PC-3 (cell line): ENCODE data around the gene NLRP6. TPM values are rescaled to one million over a fixed set of nuclear protein-coding genes. Genes with fewer than 3 reads are reported as not detected.

Source experiments
- ATAC-seq: fragments of 200-7000 bp; cut with Tn5 transposase; 2 replicates; pipeline ENCODE4 v1.9.1; 2020; ENCODE audit warnings: mild to moderate bottlenecking, moderate library complexity
- BruUV-seq: library from RNA; stranded (reverse); fragments of 400-500 nt; replicated peaks from 2 replicates; lab custom pipeline; 2021; lab: Mats Ljungman, UMichigan
- CTCF ChIA-PET: fragments of 300-600 bp; sonication (Branson Sonifier 250); formaldehyde crosslinking; loops from one replicate; lab custom pipeline; 2022; ENCODE audit warnings: antibody characterized with exemption; lab: Charles Lee
- POLR2A ChIA-PET: fragments of 300-600 bp; sonication (Branson Sonifier 250); formaldehyde crosslinking; loops from one replicate; lab custom pipeline; 2022; ENCODE audit warnings: antibody characterized with exemption; ENCODE audit not compliant: unreplicated experiment; lab: Charles Lee
- DNase-seq: peaks from one replicate; pipeline ENCODE4 v3.0.0-alpha.2; 2015
- H2AFZ ChIP-seq: fragments of 300-600 bp; sonication (generic); 2 replicates; pipeline ENCODE4 v1.6.0; 2016; ENCODE audit warnings: antibody characterized with exemption, low read length
- H3F3A ChIP-seq: fragments of 300-600 bp; sonication (generic); one replicate; pipeline ENCODE4 v1.6.0; 2017; ENCODE audit warnings: antibody characterized with exemption, low read length, control low read depth, mild to moderate bottlenecking; ENCODE audit not compliant: unreplicated experiment
- H3K27ac ChIP-seq: fragments of 300-600 bp; sonication (generic); 2 replicates; pipeline ENCODE4 v1.5.1; 2016; ENCODE audit warnings: mild to moderate bottlenecking, low read length
- H3K27me3 ChIP-seq: fragments of 300-600 bp; sonication (generic); 2 replicates; pipeline ENCODE4 v1.6.1; 2016; ENCODE audit warnings: low read length, mixed read lengths
- H3K36me3 ChIP-seq: fragments of 300-600 bp; sonication (generic); 2 replicates; pipeline ENCODE4 v1.6.1; 2016; ENCODE audit warnings: low read depth, mixed run types, low read length, mixed read lengths
- H3K4me1 ChIP-seq: fragments of 300-600 bp; sonication (generic); 2 replicates; pipeline ENCODE4 v1.5.1; 2016; ENCODE audit warnings: low read length; ENCODE audit not compliant: insufficient read depth
- H3K4me2 ChIP-seq: fragments of 300-600 bp; sonication (generic); 2 replicates; pipeline ENCODE4 v1.6.0; 2016; ENCODE audit warnings: low read length
- H3K4me3 ChIP-seq: fragments of 300-600 bp; sonication (generic); 2 replicates; pipeline ENCODE4 v1.5.1; 2016; ENCODE audit warnings: mild to moderate bottlenecking, low read length, mixed read lengths
- H3K79me2 ChIP-seq: fragments of 300-600 bp; sonication (generic); 2 replicates; pipeline ENCODE4 v1.6.1; 2017; ENCODE audit warnings: low read length, mixed read lengths
- H3K9ac ChIP-seq: fragments of 300-600 bp; sonication (generic); 2 replicates; pipeline ENCODE4 v1.6.0; 2016; ENCODE audit warnings: mild to moderate bottlenecking, low read length
- H3K9me2 ChIP-seq: fragments of 300-600 bp; sonication (generic); replicated peaks from 2 replicates; pipeline ENCODE4 v1.6.1; 2016; ENCODE audit warnings: mixed run types, low read length, mixed read lengths
- H3K9me3 ChIP-seq: fragments of 300-600 bp; sonication (generic); 2 replicates; pipeline ENCODE4 v1.6.1; 2016; ENCODE audit warnings: low read length, mixed read lengths
- H4K20me1 ChIP-seq: fragments of 300-600 bp; sonication (generic); 2 replicates; pipeline ENCODE4 v1.6.1; 2016; ENCODE audit warnings: low read length, mixed read lengths
- CTCF ChIP-seq: fragments of 300-600 bp; sonication (generic); conservative IDR thresholded peaks from 2 replicates; pipeline ENCODE4 v1.5.1; 2017; ENCODE audit warnings: antibody characterized with exemption, low read depth, mild to moderate bottlenecking, low read length
- EZH2 ChIP-seq: fragments of 300-600 bp; sonication (generic); IDR thresholded peaks from one replicate; pipeline ENCODE4 v1.6.1; 2017; ENCODE audit warnings: antibody characterized with exemption, mild to moderate bottlenecking, low read length; ENCODE audit not compliant: unreplicated experiment
- EZH2phosphoT487 ChIP-seq: fragments of 300-600 bp; sonication (generic); IDR thresholded peaks from 2 replicates; pipeline ENCODE4 v1.6.1; 2018; ENCODE audit warnings: mild to moderate bottlenecking, antibody characterized with exemption, low read length, borderline replicate concordance
- intact Hi-C: fragments of 100-400 bp; cut with micrococcal nuclease; formaldehyde crosslinking; loops from 2 replicates; pipeline ENCODE4 v1.9.0; 2023
- total RNA-seq: library from RNA; depleted of rRNA; stranded (reverse); fragments of >200 nt; gene quantifications from 2 replicates; pipeline ENCODE4 v1.2.3, GENCODE V29; 2014

Gene NLRP6
- total RNA-seq, 1 experiment from 2014 or later = not detected

GRCh38 chr11:330307-330693 is 52.1 kb downstream of the NLRP6 start:
- Histone ChIP-seq H3K27me3 (no peaks in the 10 kb centered on the region), H3K4me3 (no peak overlapping the region), H4K20me1 (no peaks in the 10 kb centered on the region), H3K9me2 (no peaks in the 10 kb centered on the region), H3K27ac (no peak overlapping the region), H3K79me2 (no peaks in the 10 kb centered on the region), H2AFZ (no peak overlapping the region), H3F3A (no peaks in the 10 kb centered on the region), H3K9me3 (no peaks in the 10 kb centered on the region), H3K4me2 (no peak overlapping the region), H3K9ac (no peak overlapping the region), H3K4me1 (no peaks in the 10 kb centered on the region), H3K36me3 (no peaks in the 10 kb centered on the region)
- TF ChIP-seq EZH2 (no peak), CTCF (no peak), EZH2phosphoT487 (no peak)
- no peak for ATAC-seq
- DNase-seq = no peak
- ChIA-PET POLR2A (no interaction called here), CTCF (no interaction called here)
- intact Hi-C loops = no loop called here
- BruUV-seq = no TSS peak

- no peaks in the 10 kb centered on the region for H3K9me3 ChIP-seq
- no peak overlapping the region for H3K4me3 ChIP-seq
- no peaks in the 10 kb centered on the region for H3K36me3 ChIP-seq
- no peak overlapping the region for H2AFZ ChIP-seq
- DNase-seq (no peak), ATAC-seq (no peak)
- H3K9me2 ChIP-seq = no peaks in the 10 kb centered on the region
- no TSS peak for BruUV-seq
- no peaks in the 10 kb centered on the region for H3K4me1 ChIP-seq
- H3K79me2 ChIP-seq = no peaks in the 10 kb centered on the region
- POLR2A ChIA-PET = no interaction called here
- no peak overlapping the region for H3K4me2 ChIP-seq
- H3K9ac ChIP-seq = no peak overlapping the region
- H4K20me1 ChIP-seq = no peaks in the 10 kb centered on the region
- TF ChIP-seq CTCF (no peak), EZH2 (no peak), EZH2phosphoT487 (no peak)
- intact Hi-C loops = no loop called here
- H3K27ac ChIP-seq = no peak overlapping the region
- no peaks in the 10 kb centered on the region for H3F3A ChIP-seq
- H3K27me3 ChIP-seq = no peaks in the 10 kb centered on the region
- CTCF ChIA-PET = no interaction called here
These were observed 52.6 kb downstream of the NLRP6 start for GRCh38 chr11:330694-331357.

- DNase-seq = no peak
- no TSS peak for BruUV-seq
These were observed 53.3 kb downstream of the NLRP6 start for GRCh38 chr11:331358-332060.

More at GRCh38 chr11:331358-332060, 53.3 kb downstream of the NLRP6 start:
- H3K4me1 ChIP-seq = no peaks in the 10 kb centered on the region
- no peaks in the 10 kb centered on the region for H4K20me1 ChIP-seq
- H3K27me3 ChIP-seq = no peaks in the 10 kb centered on the region
- ATAC-seq = no peak
- no peak overlapping the region for H2AFZ ChIP-seq
- H3K9me2 ChIP-seq = no peaks in the 10 kb centered on the region
- no peak overlapping the region for H3K27ac ChIP-seq
- no peaks in the 10 kb centered on the region for H3K36me3 ChIP-seq
- H3K9me3 ChIP-seq = no peaks in the 10 kb centered on the region
- no peak overlapping the region for H3K4me2 ChIP-seq
- no peaks in the 10 kb centered on the region for H3K79me2 ChIP-seq
- intact Hi-C loops = no loop called here
- no peak overlapping the region for H3K9ac ChIP-seq
- ChIA-PET CTCF (no interaction called here), POLR2A (no interaction called here)
- TF ChIP-seq CTCF (no peak), EZH2phosphoT487 (no peak), EZH2 (no peak)
- H3K4me3 ChIP-seq = no peak overlapping the region
- H3F3A ChIP-seq = no peaks in the 10 kb centered on the region
